HG03064 (cell line): ENCODE results near the gene AREG.

Source experiments
- ATAC-seq: cut with Tn5 transposase; IDR thresholded peaks from one replicate; pipeline ENCODE4 v1.9.1; 2021; ENCODE audit warnings: low read depth; ENCODE audit not compliant: unreplicated experiment

Gene AREG

DNA sequence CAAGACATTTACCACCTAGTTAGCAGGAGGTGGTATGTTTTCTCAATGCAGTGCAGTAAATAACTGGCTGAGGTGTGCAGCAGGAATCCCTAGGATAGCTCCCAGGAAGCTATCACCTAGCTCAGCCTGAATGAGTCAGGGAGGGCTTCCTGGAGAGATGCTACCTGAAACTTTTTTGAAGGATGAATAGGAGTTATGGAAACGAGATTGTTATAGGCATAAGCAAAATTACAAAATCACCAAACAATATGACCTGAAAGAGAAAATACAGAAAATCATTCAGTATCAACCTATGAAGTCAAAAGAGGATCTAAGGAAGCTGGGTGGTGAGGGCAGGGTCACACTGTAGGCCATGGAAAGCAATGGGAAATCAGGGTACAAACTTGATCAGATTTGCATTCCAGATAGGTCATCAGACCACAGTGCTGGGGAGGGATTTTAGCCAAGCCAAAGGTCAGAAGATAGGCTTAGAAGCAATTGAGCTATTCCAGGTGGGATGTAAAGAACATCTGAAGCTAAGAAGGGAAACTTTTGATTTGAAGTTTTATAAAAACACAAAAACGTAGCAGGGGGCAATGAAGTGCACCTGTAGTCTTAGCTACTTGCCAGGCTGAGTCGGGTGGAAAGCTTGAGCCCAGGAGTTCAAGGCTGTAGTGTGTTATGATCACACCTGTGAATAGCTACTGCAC lies 11.3 kb downstream of the AREG start:
- no peak for ATAC-seq

DNA sequence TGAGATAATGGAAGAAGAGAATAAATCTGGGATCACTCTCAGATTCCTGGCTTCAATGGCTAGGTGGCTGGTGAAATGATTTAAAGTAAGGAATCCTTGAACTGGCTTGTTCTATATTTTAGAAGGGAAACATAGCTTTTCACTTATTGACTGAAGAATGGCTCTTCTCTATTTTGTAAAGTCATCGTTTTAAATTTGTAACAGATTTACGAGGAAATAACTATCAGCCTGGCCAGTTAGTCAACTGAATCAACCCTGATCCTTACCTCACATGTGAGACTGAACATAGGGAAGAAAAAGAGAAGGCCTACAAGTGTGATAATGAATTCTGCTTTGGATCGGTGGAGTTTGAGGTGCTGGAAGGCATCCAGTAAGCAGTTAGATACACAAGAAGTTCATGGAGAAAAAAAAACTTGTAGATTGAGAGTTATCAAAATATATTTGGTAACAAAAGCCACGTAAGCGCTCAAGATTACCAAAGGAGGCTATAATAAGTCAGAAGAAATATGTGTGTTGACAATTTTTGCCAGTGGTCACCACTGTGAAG lies 12.0 kb downstream of the AREG start:
- no peak for ATAC-seq

DNA sequence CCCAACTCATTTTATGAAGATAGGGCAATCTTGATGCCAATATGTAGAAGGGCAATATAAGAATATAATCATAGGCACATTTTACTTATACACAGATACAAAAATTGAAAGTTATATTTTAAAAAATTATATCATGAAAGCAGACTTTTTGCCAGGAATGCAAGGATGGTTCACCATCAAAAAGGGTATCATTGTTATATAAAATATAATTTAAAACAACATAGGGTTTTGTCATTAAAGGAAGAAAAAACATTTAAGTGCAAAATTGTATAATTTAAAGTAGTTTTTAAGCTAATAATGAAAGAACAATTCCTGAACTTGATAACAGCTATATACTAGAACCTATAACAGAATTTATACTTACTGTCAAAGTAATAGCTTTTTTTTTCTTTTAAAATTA lies 15.9 kb downstream of the AREG start:
- ATAC-seq: no peak

DNA sequence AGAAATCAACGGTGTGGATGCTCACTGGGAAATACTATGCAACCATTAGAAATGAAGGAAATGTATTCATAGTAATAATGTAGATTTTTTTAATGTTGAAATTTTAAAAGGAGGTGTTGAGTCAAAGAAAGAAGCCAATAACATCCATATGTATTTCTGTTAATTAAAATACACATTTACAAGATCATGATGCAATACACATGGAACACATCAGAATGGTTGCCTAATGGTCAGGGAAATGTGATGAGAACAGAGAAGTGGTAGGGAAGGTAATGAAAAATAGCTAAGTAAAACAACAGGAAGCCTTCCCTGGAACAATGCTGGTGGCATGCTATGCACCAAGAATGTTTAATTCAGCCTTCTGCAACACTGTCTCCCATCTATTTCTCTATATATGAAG lies 18.2 kb downstream of the AREG start:
- no peak for ATAC-seq

DNA sequence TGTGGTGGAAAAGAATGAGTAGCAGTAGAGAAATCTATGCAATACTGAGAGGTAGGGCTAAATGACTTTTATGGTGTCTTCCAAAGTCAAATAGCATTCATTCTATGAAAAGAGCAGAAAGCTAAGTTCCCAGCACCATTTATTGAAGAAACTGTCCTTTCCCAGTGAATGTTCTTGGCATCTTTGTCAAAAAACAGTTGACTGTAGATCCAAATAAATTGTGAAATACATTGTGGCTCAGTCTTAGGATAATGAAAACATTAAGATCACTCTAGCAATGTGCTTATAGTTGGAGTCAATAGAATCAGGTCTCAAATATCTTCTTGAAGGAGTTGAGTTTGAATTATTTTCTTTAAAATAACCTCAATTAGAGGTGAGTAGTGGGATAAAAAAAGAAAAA lies 19.4 kb downstream of the AREG start:
- ATAC-seq: no peak

DNA sequence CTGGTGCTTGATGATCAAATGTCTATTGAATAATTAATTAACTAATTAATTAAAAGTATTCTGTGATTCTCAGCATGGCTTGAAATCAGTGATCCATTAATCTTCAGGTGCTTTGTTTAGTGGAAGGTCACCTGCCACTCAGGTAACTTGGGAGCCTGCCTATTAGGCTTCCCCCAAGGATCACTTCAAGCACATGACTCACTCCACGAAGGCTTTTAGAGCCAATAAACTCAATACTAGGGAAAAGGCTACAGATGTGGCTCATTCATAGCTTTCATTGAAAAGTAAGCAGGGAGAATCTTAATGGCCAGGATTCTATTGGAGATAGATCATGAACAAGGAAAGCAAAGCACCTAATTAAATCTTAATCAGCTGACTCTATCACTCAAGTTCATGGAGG lies 21.3 kb downstream of the AREG start:
- no peak for ATAC-seq

DNA sequence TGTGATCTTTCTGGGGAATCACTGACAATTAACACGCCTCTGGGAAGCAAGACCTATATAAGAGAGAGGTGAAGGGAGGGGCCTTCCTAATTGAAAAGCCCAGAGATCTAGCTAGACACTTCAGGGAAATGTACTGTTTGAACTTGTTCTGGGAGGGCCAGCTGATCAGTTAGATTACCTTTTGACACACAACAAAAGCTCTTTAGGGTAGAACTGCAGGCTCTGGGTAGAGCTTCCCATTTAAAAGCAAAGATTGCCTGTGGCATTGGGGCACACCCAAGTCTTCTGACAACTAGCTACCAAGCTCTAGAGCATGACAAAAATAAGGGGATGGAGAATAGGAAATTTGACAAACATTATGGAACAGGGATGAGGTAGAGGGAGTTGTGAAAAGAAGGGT lies 26.3 kb downstream of the AREG start:
- no peak for ATAC-seq

DNA sequence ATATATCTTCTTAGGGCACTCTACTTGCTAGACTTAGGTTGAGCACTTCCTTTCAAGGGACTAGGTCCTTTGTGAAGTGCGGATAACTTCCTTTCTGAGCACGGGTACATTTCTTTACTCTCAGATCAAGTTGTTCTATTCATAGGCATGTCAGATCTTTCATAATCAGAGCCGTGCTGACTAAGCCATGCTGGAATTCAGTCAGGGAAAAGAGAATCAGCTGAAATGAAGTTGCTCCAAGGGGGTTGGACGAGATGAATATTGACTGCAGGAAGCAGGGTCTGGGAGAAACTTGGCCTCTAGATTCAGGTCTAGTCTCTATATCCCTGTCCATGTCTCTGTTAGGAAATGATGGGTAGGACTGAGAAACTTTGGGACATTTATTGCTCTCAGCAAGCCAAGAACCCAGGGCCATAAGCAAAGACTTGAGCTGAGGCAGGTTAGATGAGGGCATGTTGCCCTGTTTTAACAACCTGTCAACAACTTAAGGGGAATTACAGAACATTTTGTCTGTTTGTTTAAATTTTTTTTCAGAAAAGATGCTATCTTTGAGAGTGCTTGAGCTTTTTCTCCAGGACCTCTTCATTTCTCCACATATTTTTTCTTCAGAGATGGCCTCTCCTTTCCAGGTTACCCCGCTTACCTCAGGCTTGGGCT lies 28.3 kb downstream of the AREG start:
- no peak for ATAC-seq

DNA sequence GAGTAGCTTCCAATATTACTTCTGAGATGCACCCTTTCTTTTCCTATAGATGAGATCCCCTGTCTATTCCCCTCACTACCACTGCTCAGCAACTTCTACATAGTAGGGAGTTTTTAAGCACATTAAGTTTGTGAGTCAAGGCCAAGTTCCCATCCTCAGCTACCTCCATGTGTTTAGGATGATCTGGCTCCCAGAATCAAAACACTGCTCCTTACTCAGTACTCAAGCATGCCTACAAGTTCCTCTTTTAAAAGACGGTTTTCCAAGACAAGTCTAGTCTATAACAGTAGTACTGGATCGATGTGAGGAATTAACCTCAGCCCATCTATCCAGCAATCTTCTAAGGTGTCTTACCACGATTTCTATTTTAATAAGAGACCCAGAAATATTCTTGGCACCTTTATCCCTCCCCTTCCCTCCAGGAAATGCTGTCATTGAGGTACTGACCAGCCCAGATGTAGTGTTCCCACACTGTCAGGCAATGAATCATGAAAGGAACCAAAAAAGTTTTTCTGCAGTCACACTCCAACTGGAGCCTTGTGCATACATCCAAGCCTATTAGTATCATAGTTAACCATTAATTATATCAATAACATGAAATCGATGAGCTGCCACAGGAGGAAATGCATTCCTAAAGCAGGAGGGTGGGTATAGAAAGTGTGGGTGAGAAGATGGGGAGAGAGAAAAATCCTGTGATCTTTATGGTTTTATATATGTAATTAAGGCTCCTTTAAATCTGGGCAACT lies 29.6 kb downstream of the AREG start:
- no peak for ATAC-seq

DNA sequence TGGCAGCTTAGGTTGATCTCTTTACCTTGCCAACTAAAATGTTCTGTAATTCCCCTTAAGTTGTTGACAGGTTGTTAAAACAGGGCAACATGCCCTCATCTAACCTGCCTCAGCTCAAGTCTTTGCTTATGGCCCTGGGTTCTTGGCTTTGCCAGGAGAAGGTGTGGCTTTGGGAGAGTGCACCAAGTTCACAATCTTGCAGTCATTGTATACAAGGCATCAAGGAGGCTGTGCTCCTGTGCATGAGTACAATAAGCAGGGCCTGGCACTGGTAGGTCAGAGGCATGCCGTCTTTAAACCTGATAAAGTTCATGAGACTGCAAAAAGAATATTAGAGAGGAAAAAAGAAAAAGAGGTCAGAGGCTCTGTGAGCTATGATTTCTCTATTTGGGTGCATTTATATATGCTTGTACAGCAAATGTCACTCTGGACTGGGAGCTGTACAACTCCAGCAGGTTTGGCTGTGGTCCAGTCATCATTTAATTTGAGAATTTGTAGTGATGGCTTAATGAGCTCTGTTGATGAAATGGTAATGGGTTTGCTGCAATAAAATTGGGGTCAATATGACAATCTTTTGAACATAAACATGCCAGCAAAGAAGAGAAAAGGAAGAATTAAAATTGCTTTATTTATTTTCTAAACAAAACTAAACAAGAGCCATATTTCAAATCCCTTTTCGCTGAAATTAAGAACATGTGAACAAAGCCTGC lies 30.3 kb downstream of the AREG start:
- no peak for ATAC-seq

DNA sequence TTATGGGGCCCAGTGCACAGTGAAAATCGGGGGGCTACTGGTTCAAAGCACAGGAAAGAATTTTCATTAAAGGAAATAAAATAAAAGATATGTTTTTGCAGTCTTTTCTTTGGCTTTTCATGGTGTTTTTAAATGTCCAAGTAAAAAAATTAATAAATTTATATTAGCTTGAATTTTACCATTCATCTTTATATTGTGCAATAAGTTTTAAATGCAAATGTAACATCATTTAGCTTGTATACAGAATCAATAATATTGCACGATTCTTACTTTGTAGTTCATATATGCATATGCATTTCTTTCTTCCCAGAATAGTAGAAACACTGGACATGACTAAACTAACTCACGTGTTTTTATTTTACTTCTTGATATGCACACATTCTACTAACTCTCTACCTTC lies 31.0 kb downstream of the AREG start:
- no peak for ATAC-seq

DNA sequence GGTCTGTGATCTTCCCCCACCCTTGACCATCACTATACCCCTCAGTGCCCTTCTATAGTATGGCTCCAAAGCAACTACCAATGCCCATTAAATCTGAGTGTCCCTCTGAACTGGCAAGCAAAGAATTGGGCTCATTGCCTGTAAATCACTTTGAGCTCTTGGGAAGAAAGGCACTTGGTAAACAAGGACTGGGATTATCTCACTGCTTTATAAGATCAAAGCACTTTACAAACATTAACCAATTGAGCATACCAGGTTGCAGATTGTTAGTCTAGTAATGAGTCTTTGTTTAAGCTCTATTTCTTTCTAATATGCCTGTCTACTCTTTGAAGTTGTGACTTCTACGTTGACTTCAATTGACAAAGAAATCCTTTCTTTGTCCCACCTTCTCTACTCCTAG lies 34.1 kb downstream of the AREG start:
- no peak for ATAC-seq

DNA sequence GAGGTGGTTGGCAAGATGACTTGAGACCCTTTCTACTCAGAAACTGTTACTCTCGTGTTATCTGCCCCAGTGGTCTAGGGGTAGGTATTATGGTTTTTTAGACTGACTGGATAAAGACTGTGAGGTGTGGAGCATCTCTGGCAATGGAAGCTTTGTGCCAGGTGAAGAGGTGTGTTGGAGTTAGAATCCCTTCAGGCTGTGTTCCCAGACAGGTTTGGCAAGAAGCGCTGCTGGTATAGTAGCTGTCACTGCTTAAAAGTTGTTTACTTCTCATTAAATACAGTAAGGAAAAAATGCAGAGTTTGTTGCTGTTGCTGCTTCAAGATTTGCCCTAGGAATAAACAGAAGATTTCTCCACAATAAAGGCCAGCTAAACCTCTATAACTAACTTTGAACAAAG lies 35.3 kb downstream of the AREG start:
- no peak for ATAC-seq

DNA sequence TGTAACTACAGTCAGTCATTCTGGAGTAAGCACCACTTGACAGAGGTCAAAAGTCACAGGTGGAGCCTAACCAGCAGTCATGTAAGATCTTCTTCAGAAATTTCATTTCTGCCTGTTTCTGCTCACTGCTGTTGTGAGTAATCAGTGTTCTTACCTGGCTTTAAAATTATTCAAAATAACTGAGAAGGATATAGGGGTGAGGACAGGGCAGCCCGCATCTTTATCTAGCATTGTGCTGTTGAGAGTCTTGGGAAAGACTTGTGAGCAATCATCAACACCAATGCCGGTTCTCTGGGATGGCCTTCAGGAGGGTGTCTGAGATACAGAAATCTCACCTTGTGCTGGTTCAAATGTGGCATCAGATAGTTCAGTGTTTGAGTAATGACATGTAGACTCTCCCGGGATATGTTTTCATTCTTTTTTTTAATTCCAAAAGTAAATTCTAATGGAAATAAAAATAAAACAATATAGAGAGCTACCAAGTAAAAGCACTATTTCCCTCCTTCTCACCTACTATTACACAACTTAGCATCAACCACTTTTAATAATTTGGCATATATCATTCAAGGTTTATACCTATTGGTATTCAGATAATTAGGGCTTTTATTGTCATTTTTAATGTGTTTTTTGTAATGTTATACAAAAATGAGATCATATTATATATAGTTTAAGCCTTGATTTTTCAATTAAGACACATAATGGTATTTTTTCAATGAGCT lies 37.1 kb downstream of the AREG start:
- ATAC-seq: no peak

DNA sequence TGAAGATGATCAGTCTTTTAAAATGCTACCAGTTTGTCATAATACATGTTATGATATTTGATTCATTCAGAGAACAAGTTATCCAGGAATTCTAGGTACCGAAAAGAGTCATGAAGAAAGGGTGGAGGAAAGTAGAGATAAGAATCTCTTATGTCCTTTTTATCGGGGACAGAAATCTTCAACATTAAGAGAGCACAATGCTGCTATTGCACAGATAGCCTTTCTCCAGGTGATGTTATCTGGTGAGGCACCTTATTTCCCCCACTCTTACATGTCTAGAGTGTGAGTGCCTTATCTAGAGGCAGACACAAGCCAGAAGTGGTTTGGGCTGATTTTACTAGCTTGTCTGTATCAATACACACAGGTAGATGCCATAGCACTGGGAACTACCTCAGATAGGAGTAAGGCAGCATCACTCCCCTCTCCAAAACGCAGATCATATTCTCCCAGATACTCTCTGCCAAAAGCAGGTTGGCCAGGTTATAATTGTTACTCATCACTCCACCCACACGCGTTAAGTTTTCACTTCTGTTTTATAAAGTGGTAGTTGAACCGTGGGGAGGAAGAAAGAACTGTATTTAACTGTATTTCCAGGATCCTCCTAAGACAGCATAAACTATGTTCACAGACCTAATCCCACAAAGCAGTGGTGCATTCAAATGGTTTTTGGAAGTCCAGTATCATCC lies 38.4 kb downstream of the AREG start:
- no peak for ATAC-seq

DNA sequence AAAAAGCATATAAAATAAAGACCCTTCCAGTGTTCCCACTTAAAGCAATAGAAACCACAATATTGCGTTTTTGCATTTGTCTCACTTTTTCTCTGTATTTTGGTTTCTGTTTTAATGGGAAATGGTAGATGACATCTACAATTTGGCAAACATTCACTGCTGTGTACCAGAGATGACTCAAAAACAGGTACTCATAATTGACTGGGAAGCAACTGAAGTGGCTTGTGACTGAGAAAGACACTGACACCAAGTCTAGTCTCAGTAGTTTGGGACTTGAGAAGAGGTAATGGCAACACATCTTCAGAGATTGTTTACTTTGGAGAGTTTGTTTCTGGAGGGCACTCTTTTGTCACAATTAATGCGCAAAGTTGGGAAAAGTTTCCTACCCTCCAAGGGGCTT lies 42.0 kb downstream of the AREG start:
- no peak for ATAC-seq

DNA sequence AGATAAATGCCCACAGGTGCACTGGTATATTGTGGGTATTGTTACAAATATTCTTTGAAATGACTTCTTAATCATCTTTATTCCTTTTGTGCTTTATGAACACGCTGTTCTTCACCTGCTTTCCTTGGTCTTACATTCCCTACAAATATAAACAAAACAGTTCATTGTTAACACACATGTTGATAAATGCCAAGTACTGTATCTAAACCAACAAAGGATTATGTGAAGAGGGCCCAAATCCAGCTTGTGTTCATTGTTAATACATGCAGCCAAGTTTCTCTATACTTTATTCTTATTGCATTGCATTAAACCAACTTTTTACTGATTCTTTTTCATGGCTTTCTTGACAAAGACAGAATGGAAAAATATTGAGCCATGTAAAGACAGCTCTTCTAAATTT lies 42.8 kb downstream of the AREG start:
- no peak for ATAC-seq

DNA sequence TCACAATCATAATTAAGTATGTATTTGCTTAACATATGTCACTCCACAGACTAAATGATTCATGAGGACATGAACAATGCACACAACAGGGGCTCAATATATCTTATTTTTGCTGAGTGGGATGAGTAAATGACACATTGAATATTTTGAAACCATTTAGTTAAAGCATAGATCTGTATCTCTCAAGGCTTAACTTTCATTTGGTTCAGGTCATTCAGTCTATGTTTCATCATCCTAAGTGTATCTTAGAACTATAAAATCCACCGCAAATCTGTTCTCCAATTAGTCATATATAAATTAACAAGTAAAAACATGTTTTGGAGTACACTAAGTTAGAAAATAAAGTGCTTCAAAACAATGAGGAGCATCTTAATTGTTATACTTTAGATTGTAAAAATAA lies 45.8 kb downstream of the AREG start:
- no peak for ATAC-seq

DNA sequence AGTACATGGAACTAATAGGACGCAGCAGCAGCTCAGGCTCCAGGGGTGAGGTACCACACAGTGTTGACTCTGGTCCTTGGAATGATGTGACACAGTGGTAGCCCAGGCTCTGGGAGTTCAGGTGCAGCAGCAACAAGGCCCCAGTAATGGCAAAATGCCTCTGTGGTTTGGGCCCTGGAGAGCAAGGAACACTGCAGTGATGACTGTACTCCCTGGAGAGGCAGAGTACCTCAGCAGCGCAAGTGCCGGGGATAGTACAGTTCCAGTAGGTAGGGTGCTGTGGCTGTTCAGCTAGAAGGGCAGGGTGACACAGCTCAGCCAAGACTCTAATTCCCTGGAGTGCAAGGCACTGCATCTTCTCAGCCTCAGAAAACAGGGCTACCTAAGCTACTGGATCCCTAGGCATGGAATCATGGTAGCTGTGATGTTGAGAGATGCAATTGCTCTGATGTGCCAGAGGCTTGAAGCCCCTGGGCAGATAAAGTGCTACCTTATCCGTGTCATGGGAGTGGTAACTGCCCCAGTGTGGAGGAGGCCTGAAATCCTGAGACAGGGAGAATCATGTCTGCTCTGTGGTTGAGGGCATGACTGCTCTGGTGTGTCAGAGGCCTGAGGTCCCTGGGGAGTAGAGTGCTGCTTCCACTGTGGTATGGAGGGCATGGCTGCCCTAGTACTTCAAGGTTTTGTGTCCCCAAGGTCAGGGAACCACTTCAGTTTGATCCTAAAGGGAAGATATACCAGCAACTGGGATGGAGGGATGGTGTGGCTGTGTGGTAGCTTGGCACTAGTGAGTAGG lies 55.2 kb downstream of the AREG start:
- ATAC-seq: no peak
